NB4 (cell line): Measurements from ENCODE around the gene OR6J1.
"Not testable (repeated sequence)": the region's sequence is repeated elsewhere in the genome, so short reads cannot be mapped to it uniquely, and the experiment has no call there.

Source experiments
- POLR2A ChIP-seq: IDR thresholded peaks from 2 replicates; pipeline ENCODE4 v1.6.1; 2011; ENCODE audit warnings: mild to moderate bottlenecking; ENCODE audit not compliant: insufficient read length; ENCODE audit errors: extremely low read depth
- TF ChIP-seq, protein P1 (sequence below): IDR thresholded peaks from one replicate; pipeline ENCODE4 v1.5.1; 2012; ENCODE audit warnings: low read depth, low read length
- TF ChIP-seq, protein P2 (sequence below): IDR thresholded peaks from 2 replicates; pipeline ENCODE4 v1.6.1; 2011; ENCODE audit warnings: low read depth, low read length

DNA sequence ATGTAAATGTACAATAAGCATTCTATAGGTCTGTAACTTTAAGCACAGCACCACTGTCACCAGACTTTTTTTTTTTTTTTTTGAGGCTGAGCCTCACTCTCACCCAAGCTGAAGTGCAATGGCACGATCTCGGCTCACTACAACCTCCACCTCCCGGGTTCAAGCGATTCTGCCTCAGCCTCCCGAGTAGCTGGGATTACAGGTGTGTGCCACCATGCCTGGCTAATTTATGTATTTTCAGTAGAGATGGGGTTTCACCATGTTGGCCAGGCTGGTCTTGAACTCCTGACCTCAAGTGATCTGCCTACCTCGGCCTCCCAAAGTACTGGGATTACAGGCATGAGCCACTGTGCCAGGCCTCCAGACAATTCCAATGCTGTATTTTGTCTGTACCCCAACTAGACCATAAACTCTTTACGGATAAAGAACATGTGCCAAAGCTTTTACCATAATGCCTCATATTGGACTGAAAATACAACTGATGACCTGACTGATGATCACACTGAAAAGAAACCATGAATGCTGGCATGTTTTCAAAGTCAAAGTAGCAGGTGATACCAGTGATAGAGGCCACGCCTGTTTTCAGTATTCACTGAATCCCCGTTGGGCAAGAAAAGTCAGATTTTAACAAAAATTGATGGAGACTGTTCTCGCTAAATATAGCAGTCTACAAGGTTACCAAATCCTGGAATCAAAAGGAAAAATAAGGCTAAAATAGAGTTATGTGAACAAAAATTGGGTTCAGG is 56.3 kb downstream of the OR6J1 start:
- TF ChIP-seq, protein P1, sequence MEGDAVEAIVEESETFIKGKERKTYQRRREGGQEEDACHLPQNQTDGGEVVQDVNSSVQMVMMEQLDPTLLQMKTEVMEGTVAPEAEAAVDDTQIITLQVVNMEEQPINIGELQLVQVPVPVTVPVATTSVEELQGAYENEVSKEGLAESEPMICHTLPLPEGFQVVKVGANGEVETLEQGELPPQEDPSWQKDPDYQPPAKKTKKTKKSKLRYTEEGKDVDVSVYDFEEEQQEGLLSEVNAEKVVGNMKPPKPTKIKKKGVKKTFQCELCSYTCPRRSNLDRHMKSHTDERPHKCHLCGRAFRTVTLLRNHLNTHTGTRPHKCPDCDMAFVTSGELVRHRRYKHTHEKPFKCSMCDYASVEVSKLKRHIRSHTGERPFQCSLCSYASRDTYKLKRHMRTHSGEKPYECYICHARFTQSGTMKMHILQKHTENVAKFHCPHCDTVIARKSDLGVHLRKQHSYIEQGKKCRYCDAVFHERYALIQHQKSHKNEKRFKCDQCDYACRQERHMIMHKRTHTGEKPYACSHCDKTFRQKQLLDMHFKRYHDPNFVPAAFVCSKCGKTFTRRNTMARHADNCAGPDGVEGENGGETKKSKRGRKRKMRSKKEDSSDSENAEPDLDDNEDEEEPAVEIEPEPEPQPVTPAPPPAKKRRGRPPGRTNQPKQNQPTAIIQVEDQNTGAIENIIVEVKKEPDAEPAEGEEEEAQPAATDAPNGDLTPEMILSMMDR: not testable (repeated sequence)
- TF ChIP-seq POLR2A: not testable (repeated sequence)
- TF ChIP-seq, protein P2, sequence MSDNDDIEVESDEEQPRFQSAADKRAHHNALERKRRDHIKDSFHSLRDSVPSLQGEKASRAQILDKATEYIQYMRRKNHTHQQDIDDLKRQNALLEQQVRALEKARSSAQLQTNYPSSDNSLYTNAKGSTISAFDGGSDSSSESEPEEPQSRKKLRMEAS: not testable (repeated sequence)
